K562 (cell line): ENCODE results near the gene ELMO3. TPM values are rescaled to one million over a fixed set of nuclear protein-coding genes. Genes with fewer than 3 reads are reported as not detected.
A peak's percentile ranks its signal among the peaks of the same experiment; 100 is the strongest.

Experiments used
- CREB5 ChIP-seq: fragments of 250-450 bp; sonication (Bioruptor Pico); IDR thresholded peaks from 2 replicates; pipeline ENCODE4 v1.5.0; 2020; ENCODE audit warnings: mild to moderate bottlenecking
- DACH1 ChIP-seq: fragments of 450-650 bp; IDR thresholded peaks from 2 replicates; pipeline ENCODE4 v1.6.1; 2018; ENCODE audit not compliant: partially characterized antibody
- E2F5 ChIP-seq: sonication (generic); formaldehyde crosslinking; IDR thresholded peaks from 2 replicates; pipeline ENCODE4 v1.8.0; 2022; ENCODE audit warnings: mild to moderate bottlenecking, missing genetic modification reagents
- E4F1 ChIP-seq: fragments of 250-450 bp; sonication (Bioruptor Pico); IDR thresholded peaks from 2 replicates; pipeline ENCODE4 v1.5.0; 2021; ENCODE audit warnings: mild to moderate bottlenecking, borderline replicate concordance
- IRF9 ChIP-seq: fragments of 450-650 bp; IDR thresholded peaks from 2 replicates; pipeline ENCODE4 v1.6.1; 2016; ENCODE audit warnings: missing biosample characterization, missing genetic modification characterization
- POLR2A ChIP-seq: fragments of 450-650 bp; conservative IDR thresholded peaks from 2 replicates; pipeline ENCODE4 v1.6.1; 2016
- PPARD ChIP-seq: fragments of 250-450 bp; sonication (Bioruptor Pico); IDR thresholded peaks from 2 replicates; pipeline ENCODE4 v1.8.0; 2022; ENCODE audit warnings: inconsistent platforms, mild to moderate bottlenecking, moderate library complexity
- RBM14 ChIP-seq: fragments of 200-400 bp; formaldehyde crosslinking; IDR thresholded peaks from 2 replicates; pipeline ENCODE4 v1.6.1; 2018; ENCODE audit warnings: low read depth, mild to moderate bottlenecking, low read length, moderate library complexity, borderline replicate concordance; ENCODE audit not compliant: insufficient read depth
- SMARCB1 ChIP-seq: IDR thresholded peaks from 2 replicates; pipeline ENCODE4 v1.6.1; 2011; ENCODE audit warnings: improper control_type of control experiment, low read depth; ENCODE audit not compliant: insufficient read length
- SMC3 ChIP-seq: conservative IDR thresholded peaks from 2 replicates; pipeline ENCODE4 v1.6.1; 2011; ENCODE audit warnings: low read depth, low read length, improper control_type of control experiment; ENCODE audit not compliant: insufficient read depth
- SRF ChIP-seq, 2 experiments: fragments of 250-450, 450-650 bp in 1 of 2; sonication (Bioruptor Pico) in 1 of 2; sonication (generic) in 1 of 2; formaldehyde crosslinking; IDR thresholded peaks; 2 replicates each; pipeline versions ENCODE4 v1.5.0 to v1.5.1; 2020 to 2022; ENCODE audit warnings: mild to moderate bottlenecking in 1 of 2, missing genetic modification reagents in 1 of 2
- ZNF431 ChIP-seq: sonication (generic); formaldehyde crosslinking; IDR thresholded peaks from 2 replicates; pipeline ENCODE4 v1.8.0; 2022; ENCODE audit warnings: mild to moderate bottlenecking, missing genetic modification reagents
- polyA plus RNA-seq, 8 experiments: library from polyadenylated mRNA; depleted of rRNA in 4 of 8; stranded (reverse) in 5 of 8; unstranded in 3 of 8; fragments of >200 nt; fragmentation: Nextera tagmentation in 2 of 8; fragmentation: Illumina TruSeq in 1 of 8; extraction: Ambion mirVana in 2 of 8; extraction: Trizol in 1 of 8; gene quantifications; 2 replicates each; pipeline versions ENCODE4 v1.2.1 to v1.2.3, GENCODE V29; 2011 to 2014; ENCODE audit warnings: inconsistent platforms in 1 of 8, missing spikeins in 1 of 8
- total RNA-seq, 7 experiments: library from RNA; depleted of rRNA in 6 of 7; stranded (reverse); fragments of >200 nt in 6 of 7; fragmentation: Illumina TruSeq in 2 of 7; extraction: Trizol in 2 of 7; gene quantifications; 2 replicates each; pipeline versions ENCODE4 v1.2.1 to v1.2.3, GENCODE V29; 2011 to 2021; ENCODE audit warnings: low replicate concordance in 1 of 7
- TF ChIP-seq, protein P1 (sequence below): fragments of 200-400 bp; formaldehyde crosslinking; IDR thresholded peaks from 2 replicates; pipeline ENCODE4 v1.6.1; 2017; ENCODE audit warnings: mild to moderate bottlenecking, low read depth, low read length, moderate library complexity

Gene ELMO3
- total and polyA plus RNA-seq, 9 of the 15 experiments (the other 6 are each of a cell fraction or from before 2014, with no cell fraction given), result 0.04 to 5.1 (median 1.5) TPM

DNA sequence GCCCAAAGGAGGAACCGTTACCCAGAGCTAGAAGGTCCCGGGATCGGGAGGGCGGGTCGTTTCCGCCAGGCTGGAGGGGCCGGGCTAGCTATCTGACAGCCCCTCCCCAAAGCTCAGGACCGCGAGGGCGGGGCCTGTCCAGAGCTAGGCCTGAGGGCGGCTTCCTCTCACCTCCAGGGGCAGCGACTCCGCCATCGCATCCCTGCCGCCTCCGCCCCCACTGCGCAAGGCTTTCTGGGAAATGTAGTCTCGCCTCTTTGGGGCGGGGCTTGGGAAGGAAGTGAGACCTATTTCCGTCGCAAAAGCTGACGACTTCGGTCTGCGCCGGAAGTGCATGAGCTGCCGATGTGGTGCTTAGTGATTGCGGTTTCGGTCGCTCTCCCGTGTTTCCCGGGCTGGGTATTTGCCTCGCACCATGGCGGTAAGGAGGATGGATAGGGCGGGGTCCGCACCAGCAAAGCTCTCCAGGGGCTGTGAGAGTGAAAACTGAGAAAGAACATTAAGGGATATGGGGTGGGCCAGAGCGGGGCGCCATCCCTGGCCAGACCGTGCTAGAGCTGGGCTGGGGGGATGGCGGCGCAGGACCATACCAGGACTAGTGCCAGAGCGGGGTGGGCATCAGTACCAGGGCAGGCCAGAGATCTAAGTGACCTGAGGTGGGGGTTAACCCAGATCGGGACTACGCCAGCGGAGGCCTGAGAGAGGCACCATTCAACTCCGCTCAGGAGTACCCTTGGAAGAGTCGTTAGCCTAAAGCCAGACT is 28.1 kb downstream of the ELMO3 start, which contains the start of gene TMEM208 (continued):
- TF ChIP-seq SMC3 (0 out of 2 replicates have a peak, but pooled peaks have one; percentile 33), SMARCB1 (no peak), CREB5 (no peak), SRF (CRISPR knock-in tag; IDR thresholded peaks at IDR 0.05) (peak in 1 of 2 experiments; percentile 36; a peak in 2 of 4 replicates), E2F5 (CRISPR knock-in tag) (no peak), ZNF431 (CRISPR knock-in tag) (no peak), POLR2A (peak; percentile 86), IRF9 (tag) (no peak), DACH1 (no peak), RBM14 (no peak), E4F1 (CRISPR knock-in tag) (no peak), PPARD (CRISPR knock-in tag) (no peak)
- TF ChIP-seq, protein P1, sequence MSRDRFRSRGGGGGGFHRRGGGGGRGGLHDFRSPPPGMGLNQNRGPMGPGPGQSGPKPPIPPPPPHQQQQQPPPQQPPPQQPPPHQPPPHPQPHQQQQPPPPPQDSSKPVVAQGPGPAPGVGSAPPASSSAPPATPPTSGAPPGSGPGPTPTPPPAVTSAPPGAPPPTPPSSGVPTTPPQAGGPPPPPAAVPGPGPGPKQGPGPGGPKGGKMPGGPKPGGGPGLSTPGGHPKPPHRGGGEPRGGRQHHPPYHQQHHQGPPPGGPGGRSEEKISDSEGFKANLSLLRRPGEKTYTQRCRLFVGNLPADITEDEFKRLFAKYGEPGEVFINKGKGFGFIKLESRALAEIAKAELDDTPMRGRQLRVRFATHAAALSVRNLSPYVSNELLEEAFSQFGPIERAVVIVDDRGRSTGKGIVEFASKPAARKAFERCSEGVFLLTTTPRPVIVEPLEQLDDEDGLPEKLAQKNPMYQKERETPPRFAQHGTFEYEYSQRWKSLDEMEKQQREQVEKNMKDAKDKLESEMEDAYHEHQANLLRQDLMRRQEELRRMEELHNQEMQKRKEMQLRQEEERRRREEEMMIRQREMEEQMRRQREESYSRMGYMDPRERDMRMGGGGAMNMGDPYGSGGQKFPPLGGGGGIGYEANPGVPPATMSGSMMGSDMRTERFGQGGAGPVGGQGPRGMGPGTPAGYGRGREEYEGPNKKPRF, result no peak
